HG03139 (cell line): ENCODE measurements around the gene IL36RN.
"Not testable (repeated sequence)": the region's sequence is repeated elsewhere in the genome, so short reads cannot be mapped to it uniquely, and the experiment has no call there.

Source experiments
- ATAC-seq: cut with Tn5 transposase; IDR thresholded peaks from one replicate; pipeline ENCODE4 v1.9.1; 2021; ENCODE audit not compliant: unreplicated experiment

The IL36RN gene

GRCh38 chr2:113072584-113072983 is 13.6 kb downstream of the IL36RN start:
- no peak for ATAC-seq

DNA sequence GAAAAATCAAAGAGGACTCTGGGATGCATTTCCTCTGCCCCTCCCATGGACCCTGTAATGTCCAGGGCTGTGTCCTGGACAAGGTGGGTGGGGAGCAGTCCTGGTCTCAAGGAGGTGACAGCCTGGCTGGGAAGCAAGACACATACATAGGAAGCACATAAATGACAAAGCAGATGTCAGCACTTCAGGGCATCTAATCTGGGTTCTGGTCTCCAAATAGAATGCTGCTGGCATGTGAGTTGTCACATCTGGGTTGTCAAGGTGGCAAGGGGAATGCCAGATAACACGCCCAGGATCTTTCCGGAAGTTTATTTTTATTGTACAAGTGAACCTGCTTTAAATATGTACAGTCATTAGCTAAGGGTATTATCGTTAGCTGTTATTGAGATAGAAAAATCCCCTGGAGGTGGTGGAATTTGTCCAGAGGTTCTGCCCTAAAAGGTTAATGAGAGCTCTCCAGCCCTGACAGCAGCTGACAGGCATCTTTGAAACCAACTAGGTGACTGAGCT is 14.4 kb downstream of the IL36RN start:
- no peak for ATAC-seq

DNA sequence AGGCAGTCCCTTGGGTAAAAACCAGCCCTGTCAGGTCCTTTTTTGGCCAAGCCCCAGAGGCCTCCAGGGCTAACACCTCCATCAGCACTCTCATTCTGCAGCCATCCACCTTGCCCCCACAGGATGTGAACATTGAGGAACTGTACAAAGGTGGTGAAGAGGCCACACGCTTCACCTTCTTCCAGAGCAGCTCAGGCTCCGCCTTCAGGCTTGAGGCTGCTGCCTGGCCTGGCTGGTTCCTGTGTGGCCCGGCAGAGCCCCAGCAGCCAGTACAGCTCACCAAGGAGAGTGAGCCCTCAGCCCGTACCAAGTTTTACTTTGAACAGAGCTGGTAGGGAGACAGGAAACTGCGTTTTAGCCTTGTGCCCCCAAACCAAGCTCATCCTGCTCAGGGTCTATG is 16.0 kb downstream of the IL36RN start:
- no peak for ATAC-seq

DNA sequence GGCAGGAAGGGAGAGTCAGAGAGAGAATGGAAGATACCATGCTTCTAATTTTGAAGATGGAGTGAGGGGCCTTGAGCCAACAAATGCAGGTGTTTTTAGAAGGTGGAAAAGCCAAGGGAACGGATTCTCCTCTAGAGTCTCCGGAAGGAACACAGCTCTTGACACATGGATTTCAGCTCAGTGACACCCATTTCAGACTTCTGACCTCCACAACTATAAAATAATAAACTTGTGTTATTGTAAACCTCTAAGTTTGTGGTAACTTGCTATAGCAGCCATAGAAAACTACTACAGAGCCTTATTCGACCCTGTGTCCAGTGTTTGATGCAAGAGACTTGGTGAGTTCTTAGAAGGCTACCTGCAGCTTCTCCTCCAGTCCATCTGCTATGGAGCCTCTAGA is 16.6 kb downstream of the IL36RN start:
- ATAC-seq, result no peak

- ATAC-seq, result no peak
Observed at GRCh38 chr2:113076954-113077669, 18.1 kb downstream of the IL36RN start.

DNA sequence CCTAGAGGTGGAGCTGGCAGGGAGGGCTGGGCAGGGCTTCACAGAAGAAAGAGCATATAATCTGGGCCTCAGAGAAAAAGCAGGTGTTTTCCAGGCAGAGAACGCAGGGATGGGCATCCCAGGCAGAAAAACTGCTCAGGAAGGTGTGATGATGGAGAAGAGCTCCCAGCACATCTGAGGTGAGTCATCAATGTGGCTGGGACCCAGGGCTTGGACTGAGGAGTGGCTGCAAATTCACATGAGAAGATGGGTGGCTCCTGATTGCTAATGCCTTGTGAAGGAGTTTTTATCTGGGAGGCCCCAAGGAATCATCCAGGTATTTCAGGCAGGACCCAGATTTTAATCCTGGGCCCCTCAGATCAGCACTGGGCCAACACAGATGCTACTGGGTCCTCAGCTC is 18.9 kb downstream of the IL36RN start:
- no peak for ATAC-seq

GRCh38 chr2:113078350-113078839 is 19.4 kb downstream of the IL36RN start:
- no peak for ATAC-seq

DNA sequence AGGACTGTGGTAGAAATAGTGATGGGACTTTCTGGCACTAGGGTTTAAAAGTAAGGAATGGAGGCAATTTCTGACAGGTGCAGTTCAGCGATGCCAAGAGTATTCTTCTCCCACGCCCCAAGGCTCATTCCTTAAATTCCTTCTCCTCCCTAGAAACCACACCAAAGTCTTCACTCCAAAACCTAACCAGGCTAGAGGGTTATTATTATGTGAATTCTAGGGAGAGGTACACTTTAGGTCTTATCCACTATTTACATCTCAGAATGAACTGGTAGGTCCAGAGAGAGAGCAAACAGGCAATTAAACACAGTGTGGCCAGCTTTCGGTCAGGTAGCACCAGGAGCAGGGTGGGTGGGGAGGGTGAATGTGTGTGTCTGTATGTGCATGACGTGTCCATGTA is 20.1 kb downstream of the IL36RN start:
- no peak for ATAC-seq

- no peak for ATAC-seq
Observed at GRCh38 chr2:113080134-113080533, 21.1 kb downstream of the IL36RN start.

DNA sequence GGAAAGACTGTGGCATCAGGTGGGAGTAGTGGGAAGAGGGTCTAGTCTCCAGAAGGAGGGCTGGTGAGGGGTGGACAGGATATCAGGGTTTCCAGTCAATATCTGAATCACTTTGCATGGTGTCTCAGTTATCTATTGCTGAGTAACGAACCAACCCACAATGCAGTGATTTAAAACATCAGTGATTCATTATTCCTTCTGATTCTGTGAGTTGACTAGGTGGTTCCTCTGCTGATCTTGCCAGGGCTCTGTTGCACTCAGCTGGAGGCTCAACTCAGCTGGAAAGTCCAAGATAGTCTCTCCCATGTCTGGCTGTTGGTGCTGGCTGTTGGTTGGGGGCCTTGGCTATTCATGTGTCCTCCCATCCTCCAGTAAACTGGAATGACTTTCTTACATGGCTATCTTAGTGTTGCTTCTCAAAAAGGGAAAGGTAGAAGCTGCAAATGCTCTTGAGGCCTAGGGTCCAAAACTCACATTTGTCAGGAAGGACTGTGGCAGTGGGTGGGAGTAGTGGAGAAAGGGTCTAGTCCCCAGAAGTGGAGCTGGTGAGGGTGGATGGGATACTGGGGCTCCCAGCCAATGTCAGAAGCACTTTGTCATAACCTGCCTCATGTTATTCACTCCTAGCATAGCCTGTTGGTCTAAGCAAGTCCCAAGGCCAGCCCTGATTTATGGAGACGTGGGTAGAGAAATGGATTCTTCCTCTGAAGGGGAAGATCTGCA is 22.7 kb downstream of the IL36RN start:
- ATAC-seq, result no peak

- no peak for ATAC-seq
Observed at GRCh38 chr2:113083296-113083695, 24.3 kb downstream of the IL36RN start.

DNA sequence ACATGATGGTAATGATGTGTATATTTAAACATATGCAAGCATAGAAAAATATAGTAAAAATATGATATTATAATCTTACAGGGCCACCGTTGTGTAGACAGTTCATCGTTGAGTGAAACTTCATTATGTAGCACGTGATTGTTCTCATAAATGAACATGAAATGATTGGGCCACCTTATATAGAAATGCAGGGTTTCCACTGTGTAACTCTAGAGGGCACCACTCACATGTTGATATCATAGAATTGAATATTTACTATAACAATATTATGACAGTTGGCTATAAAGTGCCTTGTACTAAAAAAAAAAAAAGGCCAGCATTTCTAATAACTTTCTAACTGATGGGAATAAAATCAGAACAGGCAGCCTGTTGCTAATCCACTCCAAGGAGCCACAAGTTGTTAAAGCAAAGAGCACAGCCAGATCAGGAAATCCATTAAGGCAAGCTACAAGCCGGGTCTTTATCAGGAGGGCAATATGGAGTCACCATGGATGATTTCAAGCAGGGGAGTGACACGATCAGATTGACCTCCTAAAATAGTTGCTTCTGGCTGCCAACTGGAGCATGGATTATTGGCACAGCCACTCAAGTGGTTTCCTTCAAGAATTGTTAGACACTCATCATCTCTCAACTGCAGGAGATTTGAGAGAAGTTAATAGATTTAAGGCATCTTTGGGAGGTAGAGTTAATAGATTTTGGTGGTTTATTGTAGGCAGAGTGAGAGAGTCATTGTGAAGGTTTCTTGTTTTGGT is 25.4 kb downstream of the IL36RN start:
- ATAC-seq, result no peak

DNA sequence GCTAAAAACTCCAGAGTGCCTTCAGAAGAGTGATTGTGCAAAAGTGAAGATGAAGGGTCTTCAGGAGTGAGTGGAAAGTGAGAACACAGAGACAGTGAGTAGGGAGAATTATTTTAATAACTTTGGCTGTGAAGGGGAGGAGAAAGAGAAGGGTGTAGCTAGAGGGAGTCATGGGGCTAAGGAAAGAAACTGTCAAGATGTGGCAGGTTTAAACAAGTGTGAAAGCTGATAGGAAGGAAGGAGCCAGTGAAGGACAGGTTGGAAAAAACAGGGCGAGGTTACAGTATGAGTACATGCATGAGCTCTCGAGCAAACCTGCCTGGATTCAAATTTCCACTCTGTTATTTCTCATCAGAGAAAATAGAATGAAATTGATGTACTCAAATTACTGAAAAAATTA is 26.5 kb downstream of the IL36RN start:
- ATAC-seq, result no peak

DNA sequence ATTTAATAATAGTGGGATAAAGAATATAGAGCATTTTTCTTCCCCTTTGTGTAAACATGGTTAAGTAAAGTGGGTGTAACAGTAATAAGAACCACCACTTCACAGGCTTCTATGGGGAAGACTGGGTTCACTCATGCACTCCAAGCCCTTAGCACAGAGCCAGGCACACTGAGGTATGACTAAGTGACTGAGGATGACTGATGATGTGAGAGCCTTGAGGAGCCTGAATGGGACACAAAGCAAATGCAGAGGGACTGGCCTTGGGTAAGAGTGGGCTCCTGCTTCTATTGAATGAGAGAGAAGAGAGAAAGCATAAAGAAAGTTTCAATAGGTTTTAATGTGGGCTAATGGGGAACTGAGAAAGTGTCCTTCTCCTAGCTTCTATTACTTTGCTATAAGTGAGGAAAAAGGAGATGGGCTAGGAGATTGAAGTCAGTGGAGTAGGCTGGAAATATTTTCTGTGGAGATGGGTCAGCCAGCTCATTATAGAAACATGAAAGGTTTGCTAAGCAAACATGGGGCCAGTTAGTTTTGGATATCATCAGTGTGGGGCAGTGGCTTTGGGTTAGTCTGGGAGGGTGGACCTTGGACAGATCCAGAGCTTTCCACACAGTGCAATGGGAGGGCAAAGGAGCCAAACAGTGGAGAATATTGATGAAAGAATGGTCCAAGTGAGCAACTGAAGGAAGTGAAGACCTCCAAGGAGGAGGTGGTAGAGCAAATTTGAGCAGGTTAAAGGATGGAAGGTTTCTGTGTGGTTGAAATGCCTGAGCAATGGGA is 29.4 kb downstream of the IL36RN start:
- ATAC-seq, result no peak

DNA sequence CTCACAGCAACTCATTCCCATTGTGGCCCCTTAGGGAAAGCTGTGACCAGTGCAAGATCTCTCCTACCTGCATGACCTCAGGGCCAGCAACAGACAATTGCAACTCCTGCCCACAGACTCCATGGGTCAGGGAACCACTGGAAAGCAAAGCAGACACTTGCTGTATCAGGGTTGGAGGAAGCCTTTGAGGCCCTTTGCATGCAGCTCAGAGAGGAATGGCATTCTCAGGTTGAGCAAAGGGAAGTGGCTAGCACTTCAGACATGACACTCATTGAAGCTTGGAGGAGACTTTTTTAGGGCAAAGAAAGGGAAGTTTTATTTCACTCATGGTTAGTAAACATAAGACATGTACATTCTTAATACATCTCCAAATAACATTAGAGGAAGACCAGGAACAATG is 30.9 kb downstream of the IL36RN start:
- no peak for ATAC-seq

- ATAC-seq, result no peak
Observed at GRCh38 chr2:113091231-113091896, 32.4 kb downstream of the IL36RN start.

- no peak for ATAC-seq
Observed at GRCh38 chr2:113092864-113093612, 34.0 kb downstream of the IL36RN start.

GRCh38 chr2:113093613-113093977 is 34.6 kb downstream of the IL36RN start:
- ATAC-seq, result no peak

DNA sequence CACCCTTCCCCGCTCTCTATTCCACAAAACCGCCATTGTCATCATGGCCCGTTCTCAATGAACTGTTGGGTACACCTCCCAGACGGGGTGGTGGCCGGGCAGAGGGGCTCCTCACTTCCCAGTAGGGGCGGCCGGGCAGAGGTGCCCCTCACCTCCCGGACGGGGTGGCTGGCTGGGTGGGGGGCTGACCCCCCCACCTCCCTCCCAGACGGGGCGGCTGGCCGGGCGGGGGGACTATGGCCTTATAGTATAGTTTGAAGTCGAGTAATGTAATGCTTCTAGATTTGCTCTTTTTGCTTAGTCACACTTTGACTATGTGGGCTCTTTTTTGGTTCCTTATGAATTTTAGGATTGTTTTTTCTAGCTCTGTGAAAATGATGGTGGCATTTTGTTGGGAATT is 37.3 kb downstream of the IL36RN start:
- not testable (repeated sequence) for ATAC-seq
